ENCODE results near the gene ARRDC3.

Gene ARRDC3

GRCh38 chr5:91383956-91384300, 811 bp upstream of the ARRDC3 start:
- peak; percentile 33 for DNase-seq

GRCh38 chr5:91382530-91383026, 539 bp downstream of the ARRDC3 start:
- peak; percentile 69 for DNase-seq

GRCh38 chr5:91381774-91382359, 1.2 kb downstream of the ARRDC3 start:
- DNase-seq: peak; percentile 45

- no peak for DNase-seq
Measured at GRCh38 chr5:91381239-91381773, 1.8 kb downstream of the ARRDC3 start.

- DNase-seq: peak; percentile 70
Measured at GRCh38 chr5:91380491-91381238, 2.5 kb downstream of the ARRDC3 start.

- DNase-seq: peak; percentile 91
Measured at GRCh38 chr5:91379914-91380490, 3.1 kb downstream of the ARRDC3 start.

- DNase-seq: no peak
Measured at GRCh38 chr5:91379246-91379913, 3.7 kb downstream of the ARRDC3 start.

- peak; percentile 60 for DNase-seq
Measured at GRCh38 chr5:91378752-91379211, 4.3 kb downstream of the ARRDC3 start.

GRCh38 chr5:91374893-91375520, 8.1 kb downstream of the ARRDC3 start:
- no peak for DNase-seq

GRCh38 chr5:91373600-91373999, 9.5 kb downstream of the ARRDC3 start:
- no peak for DNase-seq

GRCh38 chr5:91373006-91373405, 10.1 kb downstream of the ARRDC3 start:
- no peak for DNase-seq

- DNase-seq: no peak
Measured at GRCh38 chr5:91369480-91369879, 13.6 kb downstream of the ARRDC3 start.

GRCh38 chr5:91367908-91368648, 15.0 kb downstream of the ARRDC3 start:
- no peak for DNase-seq

GRCh38 chr5:91367344-91367743, 15.8 kb downstream of the ARRDC3 start:
- no peak for DNase-seq

GRCh38 chr5:91366551-91366950, 16.6 kb downstream of the ARRDC3 start:
- DNase-seq: no peak

- DNase-seq: no peak
Measured at GRCh38 chr5:91365498-91365897, 17.6 kb downstream of the ARRDC3 start.

GRCh38 chr5:91362935-91363334, 20.2 kb downstream of the ARRDC3 start:
- no peak for DNase-seq

GRCh38 chr5:91361790-91362189, 21.3 kb downstream of the ARRDC3 start:
- no peak for DNase-seq

- DNase-seq: no peak
Measured at GRCh38 chr5:91361055-91361701, 21.9 kb downstream of the ARRDC3 start.

GRCh38 chr5:91359962-91360609, 23.0 kb downstream of the ARRDC3 start:
- DNase-seq: no peak

GRCh38 chr5:91357806-91358205, 25.3 kb downstream of the ARRDC3 start:
- no peak for DNase-seq

All from NCI-H526 treated with DMSO at 0.1 percent for 48 hours (cell line).